Kidney (tissue), 14 donors: ENCODE data around the gene ZNF883. TPM values are rescaled to one million over a fixed set of nuclear protein-coding genes. Genes with fewer than 3 reads are reported as not detected.

ENCODE experiments used
- DNase-seq, 5 donors: peaks; one replicate each; pipeline ENCODE4 v3.0.0-alpha.2; 2013 to 2020
- FAIRE-seq: peaks from 2 replicates; lab custom pipeline; 2012; peaks lifted over from hg19 to GRCh38; lab: Jason Lieb, UNC
- H3K27ac ChIP-seq, 2 donors: one replicate each; pipeline ENCODE4 v1.7.0; 2013; ENCODE audit warnings: low read depth in 2 of 2, low read length in 2 of 2, inconsistent platforms in 1 of 2
- H3K27me3 ChIP-seq: one replicate; pipeline ENCODE4 v1.7.1; 2013; ENCODE audit warnings: low read length, inconsistent platforms; ENCODE audit not compliant: control insufficient read depth, insufficient read depth
- H3K36me3 ChIP-seq, 3 donors: one replicate each; pipeline versions ENCODE4 v1.7.0 to v1.7.1; 2013; ENCODE audit warnings: low read length in 3 of 3, control low read depth in 1 of 3, inconsistent platforms in 1 of 3; ENCODE audit not compliant: insufficient read depth in 3 of 3, control insufficient read depth in 2 of 3
- H3K4me1 ChIP-seq, 3 donors: one replicate each; pipeline versions ENCODE4 v1.7.0 to v1.7.1; 2013; ENCODE audit warnings: low read length in 3 of 3, inconsistent platforms in 1 of 3, low read depth in 1 of 3; ENCODE audit not compliant: control insufficient read depth in 2 of 3, insufficient read depth in 2 of 3
- H3K4me3 ChIP-seq, 3 donors: one replicate each; pipeline versions ENCODE4 v1.7.0 to v1.8.1; 2013; ENCODE audit warnings: low read length in 3 of 3, control low read depth in 1 of 3, inconsistent platforms in 1 of 3
- H3K9ac ChIP-seq, 3 donors: one replicate each; pipeline versions ENCODE4 v1.7.0 to v1.7.1; 2013; ENCODE audit warnings: low read length in 3 of 3, control low read depth in 1 of 3, inconsistent platforms in 1 of 3
- H3K9me3 ChIP-seq, 3 donors: one replicate each; pipeline versions ENCODE4 v1.7.0 to v1.7.1; 2013; ENCODE audit warnings: low read length in 3 of 3, control low read depth in 1 of 3, inconsistent platforms in 1 of 3; ENCODE audit not compliant: control insufficient read depth in 2 of 3, insufficient read depth in 1 of 3
- intact Hi-C: fragments of 100-400 bp; cut with DNase I; formaldehyde crosslinking; loops from one replicate; pipeline ENCODE4 v1.11.1; 2022
- polyA plus RNA-seq: library from polyadenylated mRNA; stranded (reverse); fragments of 350-450 nt; fragmentation: Illumina TruSeq; extraction: RNeasy Lipid Tissue Mini Kit (QIAGEN cat#74804); gene quantifications from one replicate; pipeline ENCODE4 v1.2.3, GENCODE V29; 2014; ENCODE audit warnings: low read depth, low replicate concordance; ENCODE audit not compliant: insufficient read depth
- total RNA-seq: library from RNA; stranded (reverse); fragmentation: NEBNext Ultra II Directional; extraction: Animal tissue kit (Norgen Biotek cat#: 25700); gene quantifications from one replicate; pipeline ENCODE4 v1.2.1, GENCODE V29; 2021
- TF ChIP-seq, protein P1 (sequence below): IDR thresholded peaks from 3 replicates; pipeline ENCODE4 v1.5.1; 2012; ENCODE audit warnings: mild to moderate bottlenecking, moderate library complexity, borderline replicate concordance; ENCODE audit not compliant: insufficient read depth; ENCODE audit errors: extremely low read depth
- donor health status: control.
- donor health status: control.
- donor health status: control.
- donor health status: control.
- donor health status: control.
- donor health status: DM: yes; HTN: yes; CAD: no.
- donor health status: Normal renal cell carcinoma (clear cell type).

Gene ZNF883
- total and polyA plus RNA-seq, 2 donors from 2014 or later = 2.9 to 3.0 TPM

DNA sequence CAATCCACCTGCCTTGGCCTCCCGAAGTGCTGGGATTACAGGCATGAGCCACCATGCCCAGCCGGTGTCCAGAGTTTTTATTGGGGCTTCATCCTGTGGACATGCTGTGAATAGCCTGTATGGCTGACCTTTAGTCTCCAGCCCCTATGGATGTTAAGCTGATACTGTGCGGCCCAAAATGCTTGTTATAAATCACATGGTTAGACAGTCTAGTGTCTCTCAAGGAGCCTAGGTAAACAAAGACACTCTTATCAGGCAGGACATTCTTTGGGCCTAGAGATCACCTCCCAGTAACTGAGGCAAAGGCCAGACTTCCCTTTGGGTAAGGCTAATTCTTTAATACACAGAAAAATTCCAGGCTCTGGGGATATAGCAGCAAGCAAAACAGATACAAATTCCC is 99.4 kb downstream of the ZNF883 start:
- FAIRE-seq = no peak
- intact Hi-C loops = no loop called here

DNA sequence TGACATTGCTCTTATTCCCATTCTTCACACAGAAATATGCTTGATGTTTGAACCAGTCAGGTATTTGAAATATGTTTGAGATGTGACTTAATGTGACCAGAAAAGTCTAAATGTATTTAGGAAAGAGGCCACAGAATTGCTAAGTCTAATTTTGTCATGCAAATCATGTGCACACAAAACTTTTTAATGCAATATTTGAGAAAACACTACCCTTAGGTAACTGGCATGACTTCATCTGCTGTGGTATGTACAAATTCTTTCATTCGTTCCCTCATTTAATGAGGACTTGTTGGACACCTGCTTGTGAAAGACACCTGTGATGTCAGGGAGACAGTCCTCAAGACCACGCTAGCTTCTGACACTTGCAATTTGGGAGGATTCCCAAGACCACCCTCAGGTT is 100.3 kb downstream of the ZNF883 start:
- no peaks in the 10 kb centered on the region for H3K9me3 ChIP-seq
- H3K4me3 ChIP-seq = no peak overlapping the region
- intact Hi-C loops = no loop called here
- no peaks in the 10 kb centered on the region for H3K27me3 ChIP-seq
- no peak overlapping the region for H3K27ac ChIP-seq
- no peaks in the 10 kb centered on the region for H3K36me3 ChIP-seq
- H3K9ac ChIP-seq = no peak overlapping the region
- TF ChIP-seq, protein P1, sequence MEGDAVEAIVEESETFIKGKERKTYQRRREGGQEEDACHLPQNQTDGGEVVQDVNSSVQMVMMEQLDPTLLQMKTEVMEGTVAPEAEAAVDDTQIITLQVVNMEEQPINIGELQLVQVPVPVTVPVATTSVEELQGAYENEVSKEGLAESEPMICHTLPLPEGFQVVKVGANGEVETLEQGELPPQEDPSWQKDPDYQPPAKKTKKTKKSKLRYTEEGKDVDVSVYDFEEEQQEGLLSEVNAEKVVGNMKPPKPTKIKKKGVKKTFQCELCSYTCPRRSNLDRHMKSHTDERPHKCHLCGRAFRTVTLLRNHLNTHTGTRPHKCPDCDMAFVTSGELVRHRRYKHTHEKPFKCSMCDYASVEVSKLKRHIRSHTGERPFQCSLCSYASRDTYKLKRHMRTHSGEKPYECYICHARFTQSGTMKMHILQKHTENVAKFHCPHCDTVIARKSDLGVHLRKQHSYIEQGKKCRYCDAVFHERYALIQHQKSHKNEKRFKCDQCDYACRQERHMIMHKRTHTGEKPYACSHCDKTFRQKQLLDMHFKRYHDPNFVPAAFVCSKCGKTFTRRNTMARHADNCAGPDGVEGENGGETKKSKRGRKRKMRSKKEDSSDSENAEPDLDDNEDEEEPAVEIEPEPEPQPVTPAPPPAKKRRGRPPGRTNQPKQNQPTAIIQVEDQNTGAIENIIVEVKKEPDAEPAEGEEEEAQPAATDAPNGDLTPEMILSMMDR = no peak
- H3K4me1 ChIP-seq = no peaks in the 10 kb centered on the region
- no peak for DNase-seq
- FAIRE-seq = no peak

More for the DNA sequence above, 99.4 kb downstream of the ZNF883 start:
- Histone ChIP-seq H3K9ac (no peak overlapping the region), H3K27ac (no peak overlapping the region), H3K27me3 (no peaks in the 10 kb centered on the region), H3K4me1 (no peaks in the 10 kb centered on the region), H3K4me3 (no peak overlapping the region), H3K36me3 (no peaks in the 10 kb centered on the region), H3K9me3 (no peaks in the 10 kb centered on the region)
- TF ChIP-seq, protein P1 = no peak
- no peak for DNase-seq

Other genes starting within 250 kb of the ZNF883 start
- 0.66 TPM for gene SLC46A2, start 121.3 kb downstream of the ZNF883 start, total RNA-seq
- not detected for gene SLC46A2, start 121.3 kb downstream of the ZNF883 start, polyA plus RNA-seq
- gene ZFP37, start 44.5 kb upstream of the ZNF883 start, total RNA-seq = 4.1 TPM
- gene ZFP37, start 44.5 kb upstream of the ZNF883 start, polyA plus RNA-seq = 1.9 TPM
- gene SLC31A2, start 138.8 kb upstream of the ZNF883 start, total RNA-seq = 10.6 TPM
- 18.6 TPM for gene SLC31A2, start 138.8 kb upstream of the ZNF883 start, polyA plus RNA-seq
- gene FKBP15, start 209.1 kb upstream of the ZNF883 start, total RNA-seq = 34.8 TPM
- gene FKBP15, start 209.1 kb upstream of the ZNF883 start, polyA plus RNA-seq = 11.0 TPM
- 19.5 TPM for gene SLC31A1, start 209.4 kb upstream of the ZNF883 start, total RNA-seq
- 20.1 TPM for gene SLC31A1, start 209.4 kb upstream of the ZNF883 start, polyA plus RNA-seq